ENCODE measurements around the gene TNNI2. TPM values are rescaled to one million over a fixed set of nuclear protein-coding genes. Genes with fewer than 3 reads are reported as not detected.
"Not testable (repeated sequence)": the region's sequence is repeated elsewhere in the genome, so short reads cannot be mapped to it uniquely, and the experiment has no call there.

TNNI2 gene
- total RNA-seq, 1 donor from 2014 or later = not detected

GRCh38 chr11:1871531-1871930 is 32.8 kb downstream of the TNNI2 start:
- H3K4me1 Mint-ChIP-seq = peaks cover 30% of the 10 kb centered on the region
- H3K4me3 Mint-ChIP-seq = no peak overlapping the region
- no peak for DNase-seq
- intact Hi-C loops (cut with micrococcal nuclease) = no loop called here
- H3K36me3 Mint-ChIP-seq (ENCODE audit: low read depth) = peaks cover 19% of the 10 kb centered on the region
- no peak overlapping the region for H3K27ac Mint-ChIP-seq
- H3K9me3 Mint-ChIP-seq = no peaks in the 10 kb centered on the region
- H3K27me3 Mint-ChIP-seq = no peaks in the 10 kb centered on the region

GRCh38 chr11:1872267-1872985 is 33.6 kb downstream of the TNNI2 start:
- no peaks in the 10 kb centered on the region for H3K9me3 Mint-ChIP-seq
- no peak for DNase-seq
- no peak overlapping the region for H3K4me3 Mint-ChIP-seq
- intact Hi-C loops (cut with micrococcal nuclease) = no loop called here
- no peaks in the 10 kb centered on the region for H3K27me3 Mint-ChIP-seq
- H3K27ac Mint-ChIP-seq = peak overlapping the region; percentile 45
- peaks cover 28% of the 10 kb centered on the region for H3K4me1 Mint-ChIP-seq
- peaks cover 17% of the 10 kb centered on the region for H3K36me3 Mint-ChIP-seq (ENCODE audit: low read depth)

GRCh38 chr11:1873048-1873812 is 34.4 kb downstream of the TNNI2 start:
- Mint-ChIP-seq H3K4me1 (peaks cover 30% of the 10 kb centered on the region), H3K9me3 (no peaks in the 10 kb centered on the region), H3K27ac (peak overlapping the region; percentile 45), H3K36me3 (ENCODE audit: low read depth) (peaks cover 13% of the 10 kb centered on the region), H3K27me3 (no peaks in the 10 kb centered on the region), H3K4me3 (no peak overlapping the region)
- intact Hi-C loops (cut with micrococcal nuclease) = no loop called here
- no peak for DNase-seq

- Mint-ChIP-seq H3K36me3 (ENCODE audit: low read depth) (peaks cover 13% of the 10 kb centered on the region), H3K4me1 (peaks cover 30% of the 10 kb centered on the region)
- intact Hi-C loops (cut with micrococcal nuclease); H3K4me3 Mint-ChIP-seq; H3K27ac Mint-ChIP-seq; H3K9me3 Mint-ChIP-seq; H3K27me3 Mint-ChIP-seq; DNase-seq: not testable (repeated sequence)
Measured at GRCh38 chr11:1873813-1874150, 35.0 kb downstream of the TNNI2 start.

- H3K36me3 Mint-ChIP-seq (ENCODE audit: low read depth); H3K4me3 Mint-ChIP-seq; H3K27me3 Mint-ChIP-seq; DNase-seq; H3K27ac Mint-ChIP-seq; H3K9me3 Mint-ChIP-seq; intact Hi-C loops (cut with micrococcal nuclease): not testable (repeated sequence)
- peaks cover 22% of the 10 kb centered on the region for H3K4me1 Mint-ChIP-seq
Measured at GRCh38 chr11:1874441-1875092, 35.8 kb downstream of the TNNI2 start.

GRCh38 chr11:1875093-1875850 is 36.5 kb downstream of the TNNI2 start:
- intact Hi-C loops (cut with micrococcal nuclease) = no loop called here
- DNase-seq = no peak
- Mint-ChIP-seq H3K4me3 (no peak overlapping the region), H3K36me3 (ENCODE audit: low read depth) (peaks cover 5% of the 10 kb centered on the region), H3K9me3 (no peaks in the 10 kb centered on the region), H3K27ac (no peak overlapping the region), H3K4me1 (peaks cover 21% of the 10 kb centered on the region), H3K27me3 (no peaks in the 10 kb centered on the region)

GRCh38 chr11:1875851-1876301 is 37.1 kb downstream of the TNNI2 start:
- DNase-seq; H3K9me3 Mint-ChIP-seq; H3K36me3 Mint-ChIP-seq (ENCODE audit: low read depth); intact Hi-C loops (cut with micrococcal nuclease); H3K4me3 Mint-ChIP-seq; H3K27me3 Mint-ChIP-seq; H3K27ac Mint-ChIP-seq: not testable (repeated sequence)
- H3K4me1 Mint-ChIP-seq = peaks cover 17% of the 10 kb centered on the region

GRCh38 chr11:1876361-1877063 is 37.7 kb downstream of the TNNI2 start:
- no peak overlapping the region for H3K4me3 Mint-ChIP-seq
- no peak overlapping the region for H3K27ac Mint-ChIP-seq
- no peaks in the 10 kb centered on the region for H3K9me3 Mint-ChIP-seq
- DNase-seq = no peak
- intact Hi-C loops (cut with micrococcal nuclease) = no loop called here
- peaks cover 2% of the 10 kb centered on the region for H3K36me3 Mint-ChIP-seq (ENCODE audit: low read depth)
- peaks cover 13% of the 10 kb centered on the region for H3K4me1 Mint-ChIP-seq
- H3K27me3 Mint-ChIP-seq = no peaks in the 10 kb centered on the region

- Mint-ChIP-seq H3K27ac (peak overlapping the region; percentile 40), H3K4me1 (peaks cover 7% of the 10 kb centered on the region), H3K4me3 (no peak overlapping the region), H3K27me3 (no peaks in the 10 kb centered on the region), H3K9me3 (no peaks in the 10 kb centered on the region), H3K36me3 (ENCODE audit: low read depth) (peaks cover 2% of the 10 kb centered on the region)
- intact Hi-C loops (cut with micrococcal nuclease) = no loop called here
- DNase-seq = no peak
Measured at GRCh38 chr11:1877211-1878136, 38.7 kb downstream of the TNNI2 start.

- Mint-ChIP-seq H3K4me3 (no peak overlapping the region), H3K27me3 (no peaks in the 10 kb centered on the region), H3K9me3 (no peaks in the 10 kb centered on the region), H3K4me1 (peaks cover 7% of the 10 kb centered on the region), H3K36me3 (ENCODE audit: low read depth) (peaks cover 2% of the 10 kb centered on the region), H3K27ac (no peak overlapping the region)
- DNase-seq = no peak
- intact Hi-C loops (cut with micrococcal nuclease) = no loop called here
Measured at GRCh38 chr11:1878137-1879031, 39.6 kb downstream of the TNNI2 start.

- DNase-seq = no peak
Measured at GRCh38 chr11:1879342-1879940, 40.7 kb downstream of the TNNI2 start.

More at GRCh38 chr11:1879342-1879940, 40.7 kb downstream of the TNNI2 start:
- Mint-ChIP-seq H3K36me3 (ENCODE audit: low read depth) (peaks cover 2% of the 10 kb centered on the region), H3K27ac (no peak overlapping the region), H3K4me1 (peaks cover 5% of the 10 kb centered on the region), H3K27me3 (no peaks in the 10 kb centered on the region), H3K9me3 (no peaks in the 10 kb centered on the region), H3K4me3 (no peak overlapping the region)
- intact Hi-C loops (cut with micrococcal nuclease) = no loop called here
